NCI-H345 treated with DMSO at 0.1 percent for 48 hours (cell line): ENCODE measurements around the gene AUP1.

Source experiments
- DNase-seq: peaks from one replicate; lab custom pipeline; 2025; ENCODE audit not compliant: unreplicated experiment; lab: John Stamatoyannopoulos, UW

The AUP1 gene

GRCh38 chr2:74536166-74536950 is 6.9 kb upstream of the AUP1 start:
- no peak for DNase-seq

DNA sequence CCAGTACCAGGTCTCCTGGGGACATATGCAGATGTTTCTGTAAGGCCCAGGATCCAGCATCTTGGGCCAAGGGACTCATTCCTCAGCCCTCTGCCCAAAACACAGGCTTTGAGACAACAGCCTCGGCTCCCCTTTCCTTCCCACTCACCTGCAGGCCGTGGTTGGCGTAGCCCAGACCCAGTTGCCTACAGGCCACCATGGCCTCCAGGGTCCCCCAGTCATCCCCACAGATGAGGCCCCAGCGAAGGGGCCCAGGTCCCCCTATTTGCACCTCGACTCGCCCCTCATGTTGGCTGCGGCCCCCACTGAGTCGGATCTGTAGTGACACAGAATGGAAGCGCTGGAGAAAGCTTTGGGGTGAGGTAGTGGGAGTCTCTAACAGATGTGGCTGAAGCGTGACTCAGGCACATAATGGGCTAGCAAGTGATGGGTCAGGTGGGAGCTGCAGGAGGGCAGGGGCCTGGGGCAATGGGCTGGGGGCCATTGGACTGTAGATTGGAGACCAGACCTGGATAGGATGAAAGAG is 6.0 kb upstream of the AUP1 start:
- DNase-seq, result no peak

DNA sequence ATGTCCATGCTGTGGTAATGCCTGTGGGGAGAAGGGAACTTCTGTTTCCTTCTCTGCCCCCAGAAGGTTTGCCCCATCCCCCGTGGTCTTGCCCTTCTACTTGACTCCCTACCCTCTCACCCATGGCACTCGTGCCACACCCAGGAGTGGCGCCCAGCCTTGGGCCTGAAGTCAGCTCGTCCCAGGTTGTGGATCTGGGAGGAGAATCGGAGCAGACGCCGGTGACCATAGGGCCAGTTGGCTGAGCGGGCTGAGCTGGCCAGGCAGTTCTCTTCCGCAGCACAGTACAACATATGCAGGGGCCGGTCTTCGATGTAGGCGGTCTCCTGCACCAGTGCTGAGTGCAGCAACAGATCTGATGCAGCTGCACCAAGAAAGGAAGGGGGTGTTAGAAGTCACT is 4.9 kb upstream of the AUP1 start:
- DNase-seq, result no peak

- DNase-seq, result no peak
Measured at GRCh38 chr2:74533464-74533863, 4.0 kb upstream of the AUP1 start.

GRCh38 chr2:74532222-74532621 is 2.7 kb upstream of the AUP1 start:
- DNase-seq, result no peak

DNA sequence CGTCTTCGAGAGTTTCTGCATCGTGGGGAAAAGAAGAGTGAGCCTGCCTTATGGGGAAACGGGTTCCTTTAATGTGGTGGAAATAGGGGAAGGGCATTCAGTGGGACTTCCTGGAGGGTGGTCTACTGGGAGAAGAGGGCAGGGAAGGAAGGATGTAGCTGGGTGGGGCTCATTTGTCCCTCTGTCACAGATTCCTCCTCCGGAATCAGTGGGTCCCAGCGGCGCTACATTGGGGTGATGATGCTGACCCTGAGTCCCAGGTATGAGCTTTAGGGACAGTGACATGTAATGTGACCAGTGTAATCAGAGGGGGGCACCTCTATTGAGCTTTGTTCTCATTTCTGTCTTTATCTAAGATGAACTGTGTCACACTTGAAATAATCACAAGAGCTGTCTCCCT is 2.2 kb upstream of the AUP1 start:
- DNase-seq, result no peak

GRCh38 chr2:74530239-74531187 is 1.0 kb upstream of the AUP1 start:
- DNase-seq, result no peak

- no peak for DNase-seq
Measured at GRCh38 chr2:74528600-74529356, 728 bp downstream of the AUP1 start.

- no peak for DNase-seq
Measured at GRCh38 chr2:74527741-74528140, 1.8 kb downstream of the AUP1 start.

DNA sequence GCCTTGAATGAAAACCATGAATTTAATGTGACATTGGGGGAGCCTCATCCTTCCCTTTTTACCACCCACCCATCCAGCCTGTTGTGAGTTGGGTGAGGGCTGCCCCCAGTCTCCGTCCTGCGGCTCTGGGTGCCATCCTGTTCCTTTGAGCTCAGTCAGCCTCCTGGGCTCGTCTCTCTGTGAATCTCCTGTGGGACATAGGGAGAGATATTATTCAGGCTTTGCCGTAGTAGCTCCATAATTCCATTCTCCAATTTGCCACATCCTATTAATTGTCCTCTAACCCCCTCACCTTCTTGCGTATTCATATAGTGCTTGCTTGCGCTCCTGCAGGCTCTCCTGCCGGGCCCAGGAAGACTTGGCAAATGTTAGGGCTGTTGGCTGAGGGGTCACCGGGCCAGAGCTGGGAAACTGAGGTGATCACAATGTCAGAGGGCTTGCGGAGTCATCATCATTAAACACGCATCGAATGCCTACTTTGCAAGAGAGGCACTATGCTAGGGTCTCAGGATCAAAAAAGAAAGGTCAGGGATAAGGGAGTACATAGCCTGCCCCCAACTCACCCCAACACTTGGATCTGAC is 2.8 kb downstream of the AUP1 start:
- DNase-seq, result no peak

GRCh38 chr2:74525717-74526648 is 3.5 kb downstream of the AUP1 start, which contains the start of gene DQX1:
TSS of gene DQX1 (minus strand) at chr2:74526231. CDS start at chr2:74525729, 502 bp downstream.
- no peak for DNase-seq

DNA sequence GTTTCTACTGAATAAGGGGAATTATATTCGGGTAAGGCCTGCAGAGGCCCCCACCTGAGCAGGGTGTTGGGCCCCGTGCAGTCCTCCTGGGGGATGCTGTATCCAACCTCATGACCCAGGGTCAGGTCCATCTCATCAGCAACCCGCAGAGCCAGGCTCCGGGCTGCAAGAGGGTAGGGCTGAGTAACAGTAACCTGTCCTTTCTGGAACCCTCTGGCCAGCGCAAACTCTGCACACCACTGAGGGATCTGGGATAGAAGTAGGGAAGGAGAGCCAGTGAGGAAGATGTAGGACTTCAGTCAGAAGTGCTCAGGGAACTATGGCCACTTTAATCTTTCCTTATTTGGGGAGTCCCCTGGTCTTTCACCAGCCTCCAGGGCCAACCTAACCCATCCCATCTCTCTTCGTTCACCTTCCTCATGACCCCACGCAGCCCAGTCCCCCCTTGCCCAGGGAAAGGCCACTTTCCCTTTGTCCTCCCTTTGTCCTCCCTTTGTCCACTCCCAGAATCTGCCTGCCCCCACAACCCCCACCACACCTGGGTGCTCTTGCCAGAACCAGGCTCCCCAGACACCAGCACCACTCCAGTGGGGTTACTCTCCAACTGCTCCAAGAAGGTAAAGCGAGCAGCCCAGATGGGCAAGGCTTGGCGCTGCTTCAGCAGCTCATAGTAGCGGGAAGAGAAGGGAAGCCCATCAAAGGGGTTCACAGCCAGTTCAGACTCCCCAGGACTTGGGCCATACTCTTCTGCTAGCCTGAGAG is 4.4 kb downstream of the AUP1 start:
- DNase-seq, result no peak

DNA sequence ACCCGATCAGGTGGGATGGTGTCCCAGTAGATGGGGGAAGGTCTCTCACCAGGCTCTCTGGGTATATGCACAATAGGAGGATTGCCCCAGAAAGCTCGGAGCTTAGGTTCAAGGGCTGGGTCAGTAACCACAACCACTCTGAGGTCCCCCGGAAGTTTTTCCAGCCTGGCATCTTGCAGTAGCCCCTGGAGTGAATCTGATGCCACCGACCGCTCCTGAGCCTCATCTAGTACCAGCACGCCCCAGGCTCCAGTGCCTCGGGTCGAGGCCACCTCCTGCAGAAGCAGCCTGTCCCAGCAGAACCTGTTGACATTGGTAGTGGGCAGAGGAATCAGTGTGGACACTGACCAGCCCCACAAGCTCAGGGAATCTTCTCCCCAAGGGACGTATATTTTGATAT is 5.5 kb downstream of the AUP1 start:
- DNase-seq, result no peak

- DNase-seq, result no peak
Measured at GRCh38 chr2:74522516-74522915, 7.0 kb downstream of the AUP1 start.

DNA sequence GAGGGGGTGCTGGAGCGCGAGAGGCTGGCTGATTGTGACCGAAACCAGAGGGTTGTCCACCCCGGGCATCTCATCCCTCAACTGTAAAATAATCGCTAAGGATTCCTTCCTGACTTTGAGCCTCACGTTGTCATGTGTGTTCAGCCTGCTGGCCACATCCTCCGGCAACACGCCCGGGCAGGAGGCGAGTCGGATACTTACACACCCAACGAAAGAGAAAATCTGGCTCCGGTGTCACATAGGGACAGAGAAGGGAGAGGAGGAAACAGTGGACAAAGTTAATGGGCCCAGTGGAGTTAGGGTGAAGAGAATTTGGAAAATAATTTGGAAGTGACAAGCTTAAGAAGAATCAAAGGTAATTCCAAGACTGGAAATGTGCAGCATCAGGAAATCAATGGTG is 12.9 kb downstream of the AUP1 start:
- DNase-seq, result no peak

DNA sequence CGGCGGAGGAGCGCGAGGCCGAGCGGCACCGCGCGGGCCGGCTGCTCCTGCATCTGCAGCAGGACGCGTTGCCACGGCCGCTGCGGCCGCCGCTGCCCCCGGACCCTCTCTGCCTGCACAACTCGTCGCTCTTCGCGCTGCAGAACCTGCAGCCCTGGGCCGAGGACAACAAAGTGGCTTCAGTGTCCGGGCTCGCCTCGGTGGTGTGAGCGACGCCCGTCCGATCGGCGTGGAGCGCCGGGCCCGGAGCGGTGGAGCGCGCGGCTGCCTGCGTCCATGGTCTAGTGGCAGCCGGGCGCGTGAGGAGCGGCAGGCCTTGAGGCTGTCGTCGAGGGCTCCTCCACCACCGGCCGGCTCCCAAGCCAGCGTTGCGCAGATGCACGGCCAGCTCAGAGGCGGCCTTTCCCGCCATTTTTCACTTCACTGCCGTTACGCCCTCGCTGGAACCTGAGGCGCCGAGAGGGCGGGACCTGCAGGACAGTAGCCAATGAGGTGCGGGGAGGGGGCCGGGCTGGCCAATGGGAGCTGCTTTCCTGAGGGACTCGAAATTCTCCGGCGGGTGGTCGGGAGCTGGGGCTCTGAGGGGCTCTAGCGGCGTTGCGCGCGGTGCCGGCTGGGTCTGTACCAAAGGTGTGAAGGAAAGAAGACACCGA is 13.4 kb downstream of the AUP1 start:
- DNase-seq, result no peak

DNA sequence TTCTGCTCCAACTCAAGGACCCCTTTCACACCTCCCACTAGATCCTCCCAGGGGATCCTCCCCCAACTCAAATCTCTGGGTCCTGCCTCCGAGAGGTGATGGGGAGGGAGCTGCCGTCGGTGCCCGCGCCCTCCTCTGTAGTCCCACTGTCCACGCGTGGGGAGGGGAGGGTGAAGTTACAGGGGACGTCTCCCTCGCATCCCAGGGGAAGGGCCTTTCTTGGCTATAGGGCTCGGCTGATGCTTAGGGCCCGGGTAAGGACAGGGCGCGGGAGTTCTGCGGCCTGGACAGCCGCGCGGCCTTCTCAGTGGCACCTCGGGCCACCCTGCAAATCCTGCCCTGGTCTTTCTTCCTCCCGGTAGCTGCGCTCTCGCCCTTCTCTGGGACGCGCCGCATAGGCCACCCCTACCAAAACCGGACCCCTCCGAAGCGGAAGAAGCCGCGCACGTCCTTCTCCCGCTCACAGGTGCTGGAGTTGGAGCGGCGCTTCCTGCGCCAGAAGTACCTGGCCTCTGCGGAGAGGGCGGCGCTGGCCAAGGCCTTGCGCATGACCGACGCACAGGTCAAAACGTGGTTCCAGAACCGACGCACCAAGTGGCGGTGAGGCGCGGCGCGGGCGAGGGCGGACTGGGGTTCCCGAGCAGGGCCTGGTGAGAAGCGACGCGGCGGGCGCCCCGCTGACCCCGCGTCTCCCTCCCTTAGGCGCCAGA is 14.1 kb downstream of the AUP1 start:
- DNase-seq, result no peak
